AG08395 (cell line): ENCODE data around the gene ADGRL3.
A peak's percentile ranks its signal among the peaks of the same experiment; 100 is the strongest.

Experiments used
- DNase-seq: peaks from one replicate; pipeline ENCODE4 v3.0.0; 2012; ENCODE audit warnings: mixed read lengths, low spot score

Gene ADGRL3

DNA sequence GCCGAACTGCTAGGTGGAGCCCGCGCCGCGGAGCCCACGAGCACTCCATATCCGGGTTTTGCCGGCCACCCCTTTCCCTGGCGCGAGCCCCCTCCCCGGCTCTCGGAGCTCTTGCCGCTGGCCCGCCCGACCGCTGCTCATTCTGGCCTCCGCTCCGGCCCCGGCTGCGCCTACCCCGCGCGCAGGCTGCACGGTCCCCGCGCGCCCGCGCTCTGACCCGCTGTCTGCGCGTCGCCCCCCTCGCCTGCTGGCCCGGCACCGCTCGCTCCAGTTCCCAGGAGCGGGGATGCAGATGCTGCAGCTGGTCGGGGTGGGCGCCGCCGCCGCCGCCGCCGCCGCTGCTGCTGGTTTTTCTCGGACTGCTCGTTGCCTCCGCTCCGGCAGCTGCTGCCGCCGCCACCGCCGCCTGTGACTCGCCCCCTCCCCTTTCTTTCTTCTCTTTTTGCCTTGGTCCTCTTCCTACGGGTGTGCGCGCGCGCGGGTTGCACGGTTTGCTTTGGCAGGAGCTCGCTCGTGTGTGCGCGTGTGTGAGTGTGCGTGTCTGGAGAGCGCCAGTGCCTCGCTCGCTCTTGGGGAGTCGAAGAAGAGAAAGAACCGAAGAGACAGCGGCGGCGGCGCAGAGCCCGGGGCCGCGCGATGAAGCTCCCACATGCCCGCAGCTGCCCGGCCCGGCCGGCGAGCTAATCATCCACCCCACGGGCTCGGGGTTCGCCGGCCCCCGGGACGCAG, at the start of gene ADGRL3:
Gene ADGRL3, plus strand, starts transcription at position 140 of the 729 bp plus-strand sequence.
- no peak for DNase-seq

DNA sequence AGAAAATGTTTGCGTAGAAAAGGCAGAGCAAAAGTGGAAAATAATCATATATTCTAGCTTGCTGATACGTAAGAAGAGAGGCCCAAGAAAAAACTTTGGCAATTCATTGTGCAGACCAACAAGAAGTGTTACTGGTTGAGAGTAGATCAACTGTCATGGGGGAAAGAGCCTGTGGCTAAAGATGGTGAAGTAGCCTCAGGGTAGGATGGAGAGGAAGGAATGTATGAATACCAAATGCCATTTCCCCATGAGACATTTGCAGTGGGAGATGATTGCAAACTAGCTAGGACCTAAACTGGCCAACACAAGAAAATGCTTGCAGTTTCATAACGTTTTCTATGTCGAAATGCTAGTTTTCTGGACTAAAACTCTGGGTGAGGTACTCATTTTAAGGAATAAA, 47.7 kb upstream of the ADGRL3 start:
- DNase-seq: no peak

DNA sequence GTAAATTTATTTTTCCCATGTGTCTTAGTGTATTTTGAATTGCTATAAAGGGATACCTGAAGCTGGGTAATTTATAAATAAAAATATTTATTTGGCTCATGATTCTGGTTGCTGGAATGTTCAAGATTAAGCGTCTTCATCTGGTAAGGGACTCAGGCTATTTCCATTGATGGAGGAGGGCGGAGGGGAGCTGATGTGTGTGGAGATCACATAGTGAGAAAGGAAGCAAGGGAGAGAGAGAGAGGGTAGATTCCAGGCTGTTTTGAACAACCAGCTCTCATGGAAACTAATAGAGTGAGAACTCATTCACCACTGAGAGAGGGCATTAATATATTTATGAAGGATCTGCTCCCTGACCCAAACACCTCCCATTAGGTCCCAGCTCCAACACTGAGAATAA, 39.6 kb upstream of the ADGRL3 start:
- DNase-seq: no peak

DNA sequence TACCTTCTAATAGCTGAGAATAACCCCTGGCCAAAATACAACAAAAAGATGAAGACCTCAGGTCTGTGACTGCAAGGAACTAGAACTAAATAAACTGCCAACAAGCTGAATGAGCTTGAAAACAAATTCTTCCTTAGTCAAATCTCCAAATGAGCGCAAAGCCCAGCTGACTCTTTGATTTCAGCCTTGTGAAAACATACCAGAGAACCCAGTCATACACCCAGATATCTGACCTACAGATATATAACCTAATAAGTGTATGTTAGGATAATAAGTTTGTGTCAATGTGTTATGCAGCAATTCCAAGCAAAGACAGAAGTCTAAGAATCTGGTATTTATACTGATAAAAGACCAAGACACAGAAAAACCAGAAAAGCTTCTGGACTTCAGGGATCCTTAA, 38.0 kb upstream of the ADGRL3 start:
- no peak for DNase-seq

DNA sequence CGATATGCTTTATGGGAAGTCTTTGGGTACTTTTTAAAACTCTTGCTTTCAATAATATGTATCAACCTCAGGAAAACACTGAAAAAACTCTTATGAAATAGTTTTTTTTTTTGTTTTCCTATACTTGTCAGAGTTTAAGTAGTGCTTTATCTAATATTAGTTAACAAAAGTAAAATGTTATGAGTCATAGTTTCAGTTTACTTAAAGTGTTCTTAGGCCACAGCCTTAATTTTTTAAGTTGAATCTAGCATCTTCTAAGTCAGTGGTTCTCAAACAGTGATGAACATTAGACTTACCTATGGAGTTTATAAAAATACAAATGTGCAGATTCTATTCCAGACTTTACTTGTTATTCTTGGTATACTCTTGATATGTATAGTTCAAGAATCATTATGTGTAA, 26.3 kb upstream of the ADGRL3 start:
- DNase-seq: no peak

DNA sequence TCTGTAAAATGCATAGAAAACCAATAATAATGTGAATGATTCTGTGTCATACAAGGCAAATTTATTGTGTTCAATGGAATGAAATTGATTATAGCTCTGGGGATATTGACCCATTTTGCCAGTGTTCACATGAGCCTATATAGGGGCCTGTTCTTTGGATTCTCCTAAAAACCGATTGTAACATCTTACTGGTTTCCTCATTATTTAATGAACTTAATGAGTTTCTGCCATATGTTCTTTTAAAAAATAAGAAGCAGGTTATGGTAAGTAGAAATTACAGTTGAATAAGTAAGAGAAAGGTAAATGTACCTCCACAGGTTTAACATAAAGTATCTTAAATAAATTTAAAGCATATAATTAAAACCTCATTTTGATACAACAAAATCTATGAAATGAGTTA, 24.6 kb upstream of the ADGRL3 start:
- DNase-seq: no peak

DNA sequence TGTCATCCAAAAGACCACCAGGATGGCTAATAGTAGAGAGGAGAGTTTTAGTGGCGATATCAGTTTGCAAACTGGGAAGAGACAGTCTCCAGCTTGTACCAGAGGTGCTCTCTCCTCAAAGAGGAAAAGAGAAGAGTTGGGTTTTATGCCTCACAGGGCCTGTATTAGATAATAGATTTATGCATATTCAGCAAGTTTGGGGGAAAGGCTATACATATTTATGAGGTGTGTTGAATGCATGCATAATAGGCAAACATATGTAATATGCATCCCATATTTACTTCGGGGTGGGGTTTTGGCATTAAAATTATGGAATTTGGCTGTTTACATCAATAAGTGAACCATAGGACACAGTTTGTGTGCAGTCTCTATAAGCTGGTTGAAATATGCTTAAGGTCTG, 22.8 kb upstream of the ADGRL3 start:
- no peak for DNase-seq

DNA sequence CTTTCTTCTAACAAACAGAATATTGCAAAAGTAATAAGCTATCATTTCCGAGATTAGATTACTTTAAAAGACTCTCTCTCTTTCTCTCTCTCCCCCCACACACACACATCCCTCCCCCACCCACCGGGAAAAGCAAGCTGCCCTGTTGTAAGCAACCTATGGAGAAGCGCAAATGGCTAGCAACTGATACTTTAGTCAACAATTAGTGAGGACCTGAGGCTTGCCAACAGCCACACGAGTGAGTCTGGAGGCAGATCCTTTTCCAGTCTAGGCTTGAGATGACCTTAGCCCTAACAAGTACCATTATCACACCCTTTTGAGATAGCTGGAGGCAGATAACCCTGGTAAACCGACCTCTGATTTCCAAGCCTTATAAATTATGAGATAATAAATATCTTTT, 19.7 kb upstream of the ADGRL3 start:
- no peak for DNase-seq

DNA sequence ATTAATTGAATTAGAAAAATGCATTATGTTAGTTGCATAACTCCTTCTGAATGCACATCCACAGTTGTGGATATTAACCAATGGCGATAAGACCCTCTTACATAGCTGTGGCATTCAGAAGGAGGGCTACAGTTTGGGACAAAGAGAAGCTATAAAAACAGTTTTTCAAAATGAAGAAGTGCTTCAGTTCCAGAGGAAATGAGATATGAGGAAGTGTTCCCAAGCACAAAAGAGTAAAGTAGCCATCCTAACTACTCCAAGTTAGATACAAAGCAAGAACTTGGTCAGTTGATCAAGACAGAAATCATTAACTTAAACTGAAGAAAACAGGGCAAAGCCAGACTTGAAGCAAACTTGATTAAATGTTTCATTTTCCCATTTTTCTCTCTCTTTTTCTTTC, 17.2 kb upstream of the ADGRL3 start:
- no peak for DNase-seq

DNA sequence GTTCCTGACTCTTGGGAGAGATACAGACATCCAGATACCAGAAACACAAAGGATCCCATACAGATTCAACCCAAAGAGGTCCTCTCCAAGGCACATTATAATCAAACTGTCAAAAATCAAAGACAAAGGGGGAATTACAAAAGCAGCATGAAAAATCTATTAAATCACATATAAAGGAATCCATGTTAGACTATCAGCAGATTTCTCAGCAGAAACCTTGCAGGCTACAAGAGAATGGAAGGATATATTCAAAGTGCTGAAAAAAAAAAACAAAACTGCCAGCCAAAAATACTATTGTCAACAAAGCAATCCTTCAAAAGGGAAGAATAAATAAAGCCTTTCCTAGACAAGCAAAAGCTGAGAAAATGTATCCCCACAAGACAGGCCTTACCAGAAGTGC, 14.8 kb upstream of the ADGRL3 start:
- DNase-seq: no peak

DNA sequence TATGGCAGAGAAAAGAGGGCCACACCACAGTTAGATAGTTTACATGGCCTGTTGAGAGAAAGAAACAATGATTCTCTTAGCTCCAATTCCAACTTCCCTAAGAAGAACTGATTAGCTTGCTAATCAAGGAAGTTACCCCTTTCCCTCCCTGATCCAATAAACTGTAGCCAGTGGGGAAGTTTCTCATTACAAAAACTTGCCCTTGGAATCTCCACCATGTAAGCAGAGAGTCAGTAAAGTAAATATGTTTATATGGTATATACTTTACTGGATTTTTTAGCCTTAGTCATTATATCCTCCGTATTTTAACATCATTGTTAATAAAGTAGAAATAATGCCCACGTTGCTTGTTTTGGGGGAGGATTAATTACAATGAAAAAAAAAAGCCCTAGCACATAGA, 7.7 kb upstream of the ADGRL3 start:
- no peak for DNase-seq

DNA sequence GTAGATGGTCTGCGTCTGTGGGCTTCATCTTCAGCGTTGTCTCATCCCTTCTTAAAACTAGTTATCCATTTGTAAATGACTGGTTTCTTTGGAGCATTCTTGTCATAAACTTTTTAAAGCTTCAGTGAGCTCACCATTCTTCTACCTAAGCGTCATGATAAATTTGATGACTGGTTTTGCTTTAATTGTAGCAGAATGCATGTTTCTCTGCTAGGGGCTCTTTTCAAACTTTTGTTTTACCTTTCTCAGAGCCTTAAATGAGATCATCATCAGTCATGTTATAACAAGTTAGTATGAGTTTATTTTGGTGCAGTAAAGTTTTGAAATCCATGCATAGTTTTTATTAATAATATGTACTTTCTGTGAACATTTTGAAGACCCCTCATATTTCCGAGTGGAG, 6.3 kb upstream of the ADGRL3 start:
- DNase-seq: no peak

DNA sequence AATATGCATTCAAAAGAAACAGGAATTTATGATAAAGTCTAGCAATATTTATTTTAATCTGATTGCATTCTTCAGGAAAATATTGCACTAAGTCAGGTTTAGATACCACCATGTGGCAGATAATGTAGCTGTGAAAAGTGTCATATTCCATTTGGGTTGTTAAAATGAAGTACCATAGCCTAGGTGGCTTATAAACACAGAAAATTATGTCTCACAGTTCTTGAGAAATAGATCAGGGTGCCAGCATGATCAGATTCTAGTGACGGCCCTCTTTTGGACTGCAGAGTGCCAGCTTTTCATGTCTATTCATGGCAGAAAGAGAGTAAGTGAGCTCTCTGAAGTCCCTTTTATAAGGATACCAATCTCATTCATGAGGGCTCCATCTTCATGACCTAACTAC, 5.6 kb upstream of the ADGRL3 start:
- no peak for DNase-seq

DNA sequence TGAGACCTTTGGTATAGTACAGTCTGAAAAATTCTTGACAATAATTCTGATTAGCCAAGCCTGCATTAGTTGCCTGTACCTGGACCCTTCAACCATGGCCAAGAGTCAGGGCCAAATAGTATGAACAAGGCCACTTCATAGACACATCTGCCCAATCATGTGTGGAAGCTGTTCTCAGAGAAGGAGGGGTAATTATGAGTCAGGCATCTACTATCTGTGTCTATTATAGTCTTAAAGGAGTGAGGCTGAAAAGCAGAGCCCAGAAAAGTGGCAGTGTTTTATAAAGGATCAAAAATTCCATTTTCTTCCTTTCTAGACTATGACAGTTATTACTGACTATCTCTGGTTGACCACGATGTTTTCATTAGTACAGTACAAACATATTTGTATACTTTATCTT, 5.0 kb upstream of the ADGRL3 start:
- DNase-seq: no peak

DNA sequence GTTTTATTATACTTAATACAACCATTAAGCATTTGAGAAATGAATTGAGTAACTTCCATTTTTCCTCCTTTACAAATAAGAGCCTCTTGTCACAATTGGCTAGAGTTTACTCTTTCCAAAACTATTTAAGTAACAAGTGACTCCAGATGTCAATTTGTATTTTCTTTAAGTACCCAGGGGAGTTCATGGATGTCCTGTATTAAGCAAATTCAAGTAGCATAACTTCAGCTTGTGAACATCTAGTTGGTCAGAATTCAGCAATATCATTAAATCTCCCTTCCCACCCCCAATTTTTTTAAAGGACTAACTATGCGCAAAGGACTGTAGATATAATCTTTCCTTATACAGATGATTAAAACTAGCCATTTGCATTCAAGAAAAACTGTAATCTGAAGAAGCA, 1.4 kb upstream of the ADGRL3 start:
- DNase-seq: no peak

DNA sequence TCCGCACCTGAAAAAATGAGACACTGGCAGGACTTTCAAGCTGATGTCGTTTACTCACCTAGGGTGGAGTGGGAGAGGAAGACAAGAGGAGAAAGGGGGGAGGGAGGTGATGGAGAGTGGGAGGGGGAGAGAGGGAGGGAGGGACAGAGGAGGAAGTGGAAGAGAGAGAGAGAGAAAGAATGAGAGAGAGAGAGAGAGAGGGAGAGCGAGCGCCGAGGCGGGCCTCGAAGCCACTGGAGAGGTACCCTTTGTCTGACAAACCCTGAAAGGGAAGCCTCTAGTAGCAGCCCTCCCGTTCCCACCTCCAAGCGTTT, 296 bp upstream of the ADGRL3 start:
- no peak for DNase-seq

DNA sequence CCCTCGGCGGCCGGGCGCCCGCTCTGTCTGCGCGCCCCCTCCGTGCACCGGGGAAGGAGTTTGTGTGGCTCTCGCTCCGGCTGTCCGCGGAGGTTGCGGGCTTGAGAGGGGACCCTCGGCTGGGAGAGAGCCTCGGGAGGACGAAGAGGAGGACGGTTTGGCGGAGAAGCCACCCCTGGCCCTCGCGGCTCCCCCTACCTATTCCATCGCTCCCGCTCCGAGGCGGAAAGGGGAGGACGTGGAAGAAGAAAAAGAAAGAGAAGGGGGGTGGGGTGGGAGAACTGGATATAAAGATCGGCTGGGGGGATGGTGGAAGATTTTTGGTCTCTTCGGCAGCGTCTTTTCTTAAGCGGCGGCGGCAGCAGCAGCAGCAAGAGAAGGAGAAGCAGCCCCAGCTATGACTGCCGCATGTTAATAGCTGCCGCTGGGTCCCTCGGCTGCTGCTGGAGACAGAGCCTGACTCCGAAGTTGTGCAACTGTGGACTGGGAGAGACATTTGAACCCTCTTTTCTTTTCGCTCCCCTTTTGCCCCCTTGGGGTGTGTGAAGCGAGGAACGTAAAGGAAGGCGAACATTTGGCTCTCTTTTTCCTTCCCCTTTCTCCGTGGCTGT, 895 bp downstream of the ADGRL3 start:
- peak; percentile 11 for DNase-seq

DNA sequence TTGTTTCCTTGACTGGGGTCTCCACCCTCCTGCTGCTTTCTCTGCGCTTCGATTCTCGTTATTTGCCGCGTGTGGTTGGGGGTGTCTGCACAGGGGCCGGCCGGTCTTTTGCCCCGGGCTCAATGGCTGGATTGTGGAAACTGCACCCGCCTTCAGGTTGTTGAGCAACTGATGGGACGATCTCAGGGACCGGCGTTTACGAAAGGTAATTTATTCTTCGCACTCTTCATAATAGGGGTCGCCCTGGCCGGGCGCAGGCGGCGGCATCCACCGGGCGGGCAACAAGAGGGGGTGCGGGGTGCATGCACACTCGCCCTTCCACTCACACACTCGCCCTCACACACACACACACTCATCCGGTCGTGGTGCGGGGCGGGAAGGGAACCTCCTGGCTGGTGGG, 1.4 kb downstream of the ADGRL3 start:
- DNase-seq: no peak

DNA sequence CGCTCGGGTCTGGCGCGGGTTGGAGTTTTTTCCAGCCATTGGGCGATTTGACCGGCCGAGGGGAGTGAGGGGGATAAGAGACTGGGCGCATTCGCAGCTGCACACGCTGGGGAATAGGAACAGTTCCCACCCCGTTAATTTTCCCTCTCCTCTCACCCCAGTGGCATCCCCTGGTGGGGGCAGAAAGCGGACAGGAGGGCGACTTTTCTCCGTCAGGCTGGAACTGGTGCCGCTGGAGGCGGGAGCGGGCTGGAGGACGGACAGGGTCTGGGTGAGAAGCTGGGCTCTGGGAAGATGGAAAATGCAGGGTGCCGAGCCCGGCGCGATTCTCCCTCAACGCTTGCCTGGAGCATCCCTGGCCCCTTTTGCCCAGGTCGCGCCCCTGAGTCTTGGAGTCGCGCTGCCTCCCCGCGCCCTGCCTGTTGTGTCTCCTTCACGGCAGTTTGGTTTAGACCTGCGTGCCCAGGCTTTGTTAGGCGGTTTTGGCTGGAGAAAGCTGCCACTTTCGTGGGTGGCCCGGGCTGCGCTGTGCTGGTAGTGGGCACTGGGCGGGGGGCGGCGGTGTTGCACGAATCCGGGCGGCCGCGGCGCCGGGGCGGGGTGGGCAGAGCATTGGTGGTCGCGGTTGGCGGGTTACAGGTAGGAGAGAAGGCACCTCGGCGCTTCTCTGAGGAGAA, 2.0 kb downstream of the ADGRL3 start:
- no peak for DNase-seq

DNA sequence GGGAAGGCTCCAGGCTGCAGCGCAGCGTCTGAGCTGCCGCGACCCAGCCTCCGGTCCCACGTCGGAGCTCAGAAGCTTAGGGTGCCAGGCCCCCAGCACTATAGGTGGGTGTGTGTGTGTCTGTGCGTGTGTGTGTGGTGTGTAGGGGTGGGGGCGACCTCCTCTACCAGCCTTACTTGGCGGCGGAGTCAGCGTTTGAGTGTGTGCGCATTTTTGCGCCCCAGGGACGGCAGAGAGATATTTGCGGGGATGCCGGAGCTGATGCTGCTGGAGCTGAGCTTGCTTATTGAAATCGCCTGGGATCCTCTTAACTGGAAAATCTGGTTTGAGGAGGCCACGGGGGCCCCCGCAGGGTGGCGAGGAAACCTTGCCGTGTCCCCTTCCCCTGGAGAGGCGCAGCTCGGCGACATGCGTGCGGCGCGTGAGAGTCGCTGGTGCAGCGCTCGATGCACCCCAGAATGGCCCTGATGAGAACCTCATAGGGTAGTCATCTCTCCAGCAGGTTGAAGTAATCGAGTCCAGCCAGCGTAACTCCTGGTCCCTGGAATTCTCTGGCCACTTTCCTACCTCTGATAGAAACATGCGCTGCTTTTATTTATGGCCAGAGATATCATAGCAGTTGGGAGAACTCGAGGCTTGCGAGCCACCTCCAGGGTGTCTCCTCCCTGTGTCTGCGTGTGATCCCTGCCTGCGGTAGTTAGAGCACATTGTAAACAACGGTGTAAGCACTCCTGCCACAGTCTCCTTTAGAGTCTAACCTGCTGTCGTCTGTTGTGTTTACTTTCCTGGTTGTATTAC, 2.7 kb downstream of the ADGRL3 start:
- DNase-seq: no peak

DNA sequence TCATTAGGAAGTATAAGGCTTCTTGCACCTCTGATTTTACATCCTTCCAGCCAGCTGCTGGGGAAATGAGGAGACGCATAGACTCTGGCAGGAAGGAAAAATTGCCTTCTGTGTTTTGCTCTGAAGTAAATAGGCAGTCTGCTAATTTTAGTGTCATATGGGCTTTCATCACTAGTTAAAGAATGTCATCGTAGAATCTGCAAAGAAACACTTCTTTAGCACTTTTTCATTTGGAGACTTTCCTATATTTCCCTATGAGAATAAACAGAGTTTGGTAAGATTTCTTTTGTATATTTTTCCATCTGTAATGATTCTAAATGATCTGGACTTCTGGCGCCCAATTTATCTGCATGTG, 3.3 kb downstream of the ADGRL3 start:
- no peak for DNase-seq

DNA sequence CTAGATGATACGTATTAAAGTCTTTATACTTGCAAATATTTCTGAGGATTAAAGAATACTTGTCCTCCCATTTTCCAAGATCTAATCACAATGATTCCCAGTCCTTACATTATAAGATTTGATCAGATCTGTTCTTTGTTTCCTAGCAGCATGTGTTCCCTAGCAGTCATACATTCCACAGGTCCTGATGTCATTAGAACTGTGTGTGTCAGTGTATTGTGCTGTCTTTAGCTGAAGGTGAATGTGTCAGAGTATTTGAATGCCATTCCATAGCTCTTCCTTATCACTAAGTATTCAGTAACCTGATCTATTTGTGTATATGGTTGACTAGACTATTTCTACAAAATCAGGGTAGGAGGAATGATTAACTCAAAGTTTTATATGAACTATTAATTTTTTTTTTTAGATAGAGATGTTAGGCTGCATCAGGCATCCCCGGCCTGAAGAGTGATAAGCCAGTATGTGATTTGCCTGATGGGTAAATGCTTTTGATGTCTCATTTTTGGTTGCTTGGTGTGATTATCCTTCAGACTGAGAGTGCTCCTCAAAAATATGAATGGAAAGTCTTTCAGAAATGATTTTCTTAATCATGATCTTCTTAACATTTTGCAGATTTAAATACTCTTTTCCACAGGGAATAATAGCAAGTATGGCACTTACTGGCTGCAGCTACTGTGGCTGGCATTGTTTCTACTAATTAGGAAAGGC, 4.4 kb downstream of the ADGRL3 start:
- no peak for DNase-seq
